PC-9 (cell line): ENCODE results near the gene UNCX. TPM values are rescaled to one million over a fixed set of nuclear protein-coding genes. Genes with fewer than 3 reads are reported as not detected.

Experiments used
- BruUV-seq: library from RNA; stranded (reverse); fragments of 400-500 nt; replicated peaks from 2 replicates; lab custom pipeline; 2021; lab: Mats Ljungman, UMichigan
- CTCF ChIA-PET: fragments of 300-600 bp; sonication (Branson Sonifier 250); formaldehyde crosslinking; loops from one replicate; lab custom pipeline; 2022; ENCODE audit warnings: antibody characterized with exemption; lab: Charles Lee
- POLR2A ChIA-PET: fragments of 300-600 bp; sonication (Branson Sonifier 250); formaldehyde crosslinking; loops from one replicate; lab custom pipeline; 2022; ENCODE audit warnings: antibody characterized with exemption; ENCODE audit not compliant: unreplicated experiment; lab: Charles Lee
- DNase-seq, 2 experiments: peaks; one replicate each; pipeline versions ENCODE4 v3.0.0 to v3.0.0-alpha.2; 2015 to 2022; ENCODE audit warnings: mixed read lengths in 1 of 2
- H2AFZ ChIP-seq: fragments of 200-600 bp; sonication (generic); 2 replicates; pipeline ENCODE4 v1.8.1; 2017; ENCODE audit warnings: antibody characterized with exemption
- H3F3A ChIP-seq: fragments of 200-600 bp; sonication (generic); 2 replicates; pipeline ENCODE4 v1.8.1; 2017; ENCODE audit warnings: antibody characterized with exemption, mild to moderate bottlenecking, low read depth; ENCODE audit not compliant: insufficient read depth
- H3K27ac ChIP-seq: fragments of 200-600 bp; sonication (generic); 2 replicates; pipeline ENCODE4 v1.6.1; 2016; ENCODE audit warnings: mixed run types
- H3K27me3 ChIP-seq: fragments of 200-600 bp; sonication (generic); 2 replicates; pipeline ENCODE4 v1.6.1; 2016; ENCODE audit warnings: low read depth, mixed run types; ENCODE audit not compliant: insufficient read depth
- H3K36me3 ChIP-seq: fragments of 200-600 bp; sonication (generic); 2 replicates; pipeline ENCODE4 v1.6.1; 2016; ENCODE audit warnings: low read depth, mixed run types
- H3K4me1 ChIP-seq: fragments of 200-600 bp; sonication (generic); replicated peaks from 2 replicates; pipeline ENCODE4 v1.6.1; 2016; ENCODE audit warnings: mixed run types; ENCODE audit not compliant: insufficient read depth
- H3K4me2 ChIP-seq: fragments of 200-600 bp; sonication (generic); 2 replicates; pipeline ENCODE4 v1.6.1; 2017; ENCODE audit warnings: mixed run types
- H3K4me3 ChIP-seq: fragments of 200-600 bp; sonication (generic); 2 replicates; pipeline ENCODE4 v1.6.1; 2016; ENCODE audit warnings: mixed run types
- H3K79me2 ChIP-seq: fragments of 200-600 bp; sonication (generic); 2 replicates; pipeline ENCODE4 v1.6.1; 2017; ENCODE audit warnings: low read depth, mixed run types
- H3K9me2 ChIP-seq: fragments of 200-600 bp; sonication (generic); 2 replicates; pipeline ENCODE4 v1.8.1; 2017; ENCODE audit warnings: mild to moderate bottlenecking; ENCODE audit not compliant: insufficient read depth
- H3K9me3 ChIP-seq: fragments of 200-600 bp; sonication (generic); 2 replicates; pipeline ENCODE4 v1.8.1; 2016; ENCODE audit warnings: low read depth; ENCODE audit not compliant: insufficient read depth
- H4K20me1 ChIP-seq: fragments of 200-600 bp; sonication (generic); 2 replicates; pipeline ENCODE4 v1.8.1; 2017; ENCODE audit not compliant: insufficient read depth
- EZH2 ChIP-seq: fragments of 200-600 bp; sonication (generic); IDR thresholded peaks from 2 replicates; pipeline ENCODE4 v1.8.0; 2017; ENCODE audit warnings: antibody characterized with exemption, low read depth
- intact Hi-C: fragments of 100-400 bp; cut with micrococcal nuclease; formaldehyde crosslinking; loops from one replicate; pipeline ENCODE4 v1.10.0; 2022; ENCODE audit not compliant: unreplicated experiment
- total RNA-seq: library from RNA; stranded (reverse); gene quantifications from 2 replicates; pipeline ENCODE4 v1.2.3, GENCODE V29; 2021
- TF ChIP-seq, protein P1 (sequence below): fragments of 200-600 bp; sonication (generic); conservative IDR thresholded peaks from 2 replicates; pipeline ENCODE4 v1.6.1; 2017; ENCODE audit warnings: mixed run types, antibody characterized with exemption, mild to moderate bottlenecking, moderate library complexity

The UNCX gene
- total RNA-seq, 1 experiment from 2014 or later: not detected

DNA sequence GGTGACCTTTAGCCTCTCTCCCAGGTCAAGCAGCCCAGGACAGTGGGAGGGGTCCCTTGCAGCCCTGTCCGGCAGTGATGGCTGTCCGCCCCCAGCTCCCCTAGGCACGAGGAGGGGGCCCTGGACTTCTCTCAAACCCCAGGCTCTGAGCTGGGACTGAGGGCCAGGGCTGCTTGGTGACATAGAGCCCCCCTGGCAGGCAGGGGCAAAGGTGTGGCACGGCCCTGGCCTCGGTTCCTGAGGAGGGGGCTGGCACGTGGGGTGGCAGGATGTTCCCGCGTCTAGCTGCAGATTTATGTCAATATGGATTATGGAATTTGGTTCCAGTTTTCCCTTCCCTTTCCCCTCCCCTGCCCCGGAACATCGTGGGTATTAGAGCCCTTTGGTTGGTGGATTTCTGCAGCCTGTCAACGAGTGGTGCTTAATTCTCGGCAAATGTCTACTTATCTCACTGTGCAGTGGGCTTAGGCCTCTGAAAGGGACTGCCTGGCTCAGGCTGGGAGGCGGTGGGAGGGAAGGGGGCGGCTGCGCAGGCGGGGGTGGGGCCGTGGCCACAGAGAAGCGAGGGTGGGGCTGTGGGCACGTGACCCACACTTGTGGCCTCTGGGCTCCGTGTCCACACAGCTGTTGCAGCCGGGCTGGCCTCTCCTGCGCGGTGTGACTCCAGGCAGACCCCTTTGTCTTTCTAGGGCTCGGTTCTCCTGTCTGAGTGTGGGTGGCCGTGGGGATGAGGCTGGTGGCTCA is 19.3 kb downstream of the UNCX start:
- Histone ChIP-seq H3K9me2 (no peaks in the 10 kb centered on the region), H3K9me3 (no peaks in the 10 kb centered on the region), H2AFZ (no peak overlapping the region), H3K27me3 (peaks cover 83% of the 10 kb centered on the region), H3K4me1 (no peaks in the 10 kb centered on the region), H3K4me3 (no peak overlapping the region), H3K4me2 (no peak overlapping the region), H3K36me3 (no peaks in the 10 kb centered on the region), H4K20me1 (peaks cover 15% of the 10 kb centered on the region), H3K79me2 (no peaks in the 10 kb centered on the region), H3K27ac (no peak overlapping the region), H3F3A (no peaks in the 10 kb centered on the region)
- TF ChIP-seq, protein P1, sequence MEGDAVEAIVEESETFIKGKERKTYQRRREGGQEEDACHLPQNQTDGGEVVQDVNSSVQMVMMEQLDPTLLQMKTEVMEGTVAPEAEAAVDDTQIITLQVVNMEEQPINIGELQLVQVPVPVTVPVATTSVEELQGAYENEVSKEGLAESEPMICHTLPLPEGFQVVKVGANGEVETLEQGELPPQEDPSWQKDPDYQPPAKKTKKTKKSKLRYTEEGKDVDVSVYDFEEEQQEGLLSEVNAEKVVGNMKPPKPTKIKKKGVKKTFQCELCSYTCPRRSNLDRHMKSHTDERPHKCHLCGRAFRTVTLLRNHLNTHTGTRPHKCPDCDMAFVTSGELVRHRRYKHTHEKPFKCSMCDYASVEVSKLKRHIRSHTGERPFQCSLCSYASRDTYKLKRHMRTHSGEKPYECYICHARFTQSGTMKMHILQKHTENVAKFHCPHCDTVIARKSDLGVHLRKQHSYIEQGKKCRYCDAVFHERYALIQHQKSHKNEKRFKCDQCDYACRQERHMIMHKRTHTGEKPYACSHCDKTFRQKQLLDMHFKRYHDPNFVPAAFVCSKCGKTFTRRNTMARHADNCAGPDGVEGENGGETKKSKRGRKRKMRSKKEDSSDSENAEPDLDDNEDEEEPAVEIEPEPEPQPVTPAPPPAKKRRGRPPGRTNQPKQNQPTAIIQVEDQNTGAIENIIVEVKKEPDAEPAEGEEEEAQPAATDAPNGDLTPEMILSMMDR: no peak
- TF ChIP-seq EZH2: no peak
- ChIA-PET POLR2A (no interaction called here), CTCF (no interaction called here)
- no peak for DNase-seq
- intact Hi-C loops: loop anchor here (5.0 kb wide), 1 partner anchor 100 kb away; no protein-coding TSS in a partner anchor
- BruUV-seq: no TSS peak

DNA sequence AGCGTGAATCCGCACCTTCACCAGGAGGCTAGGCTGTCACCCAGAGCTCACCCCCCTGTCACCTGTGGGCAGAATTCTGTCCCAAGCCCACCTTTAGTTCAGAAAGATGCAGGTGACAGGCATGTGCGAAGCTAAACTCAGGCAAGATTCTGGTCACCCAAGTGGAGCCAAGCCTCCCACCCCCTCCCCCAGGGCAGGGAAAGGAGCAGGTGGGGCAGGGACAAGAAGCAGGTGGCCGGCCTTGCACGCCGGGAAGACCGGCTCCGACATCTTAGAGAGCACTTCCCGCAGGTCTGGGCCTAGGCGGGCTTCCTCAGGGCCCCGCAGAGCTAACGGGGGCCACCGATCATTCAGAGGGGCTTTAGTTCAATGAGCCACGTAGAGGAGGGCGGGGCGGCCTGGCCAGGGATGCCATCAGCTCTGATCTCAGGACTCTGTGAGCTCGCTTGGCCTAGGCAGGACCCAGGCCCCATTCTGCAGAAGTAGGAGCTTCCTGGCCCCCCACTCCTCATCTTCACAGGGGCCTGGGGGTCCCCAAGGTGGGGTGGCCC is 19.9 kb downstream of the UNCX start:
- Histone ChIP-seq H3K9me2 (no peaks in the 10 kb centered on the region), H4K20me1 (peaks cover 15% of the 10 kb centered on the region), H3F3A (no peaks in the 10 kb centered on the region), H3K9me3 (no peaks in the 10 kb centered on the region), H3K36me3 (no peaks in the 10 kb centered on the region), H3K79me2 (no peaks in the 10 kb centered on the region), H3K4me2 (no peak overlapping the region), H2AFZ (no peak overlapping the region), H3K27ac (no peak overlapping the region), H3K4me1 (no peaks in the 10 kb centered on the region), H3K4me3 (no peak overlapping the region), H3K27me3 (peaks cover 89% of the 10 kb centered on the region)
- intact Hi-C loops: loop anchor here (5.0 kb wide), 1 partner anchor 100 kb away; no protein-coding TSS in a partner anchor
- no TSS peak for BruUV-seq
- no peak for DNase-seq
- CTCF ChIA-PET: no interaction called here
- TF ChIP-seq EZH2: no peak
- TF ChIP-seq, protein P1: no peak
- POLR2A ChIA-PET: no interaction called here

DNA sequence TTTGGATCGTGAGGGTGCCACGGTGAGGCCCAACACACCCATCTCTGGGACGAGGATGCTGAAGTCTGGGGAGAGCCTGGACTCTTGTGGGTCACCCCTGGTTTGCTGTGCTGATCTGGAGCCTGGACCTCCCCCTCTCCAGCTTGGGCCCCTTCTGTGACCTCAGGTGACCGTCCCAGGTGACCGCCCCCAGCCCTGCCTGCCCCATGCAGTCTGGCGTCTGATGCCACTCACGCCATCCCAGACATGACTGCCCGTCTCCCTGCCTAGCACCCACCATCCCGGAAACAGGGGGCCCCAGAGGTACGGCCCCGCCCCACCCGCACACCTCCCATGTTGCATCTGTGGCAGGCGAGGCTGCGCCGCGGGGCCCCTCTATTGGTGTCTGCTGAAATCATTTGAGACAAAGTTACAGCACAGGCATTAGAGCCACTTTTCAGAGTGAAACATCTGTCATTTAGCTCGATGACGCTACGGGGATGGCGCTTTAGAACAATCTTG is 21.1 kb downstream of the UNCX start:
- Histone ChIP-seq H3K4me2 (no peak overlapping the region), H3K9me3 (no peaks in the 10 kb centered on the region), H4K20me1 (peaks cover 8% of the 10 kb centered on the region; the same call in 1 of the 2 replicates), H3F3A (no peaks in the 10 kb centered on the region), H3K9me2 (no peaks in the 10 kb centered on the region), H2AFZ (no peak overlapping the region), H3K4me3 (no peak overlapping the region), H3K36me3 (no peaks in the 10 kb centered on the region), H3K79me2 (no peaks in the 10 kb centered on the region), H3K27me3 (peaks cover 93% of the 10 kb centered on the region), H3K27ac (no peak overlapping the region), H3K4me1 (no peaks in the 10 kb centered on the region)
- CTCF ChIA-PET: no interaction called here
- TF ChIP-seq, protein P1: no peak
- no peak for TF ChIP-seq EZH2
- POLR2A ChIA-PET: no interaction called here
- intact Hi-C loops: loop anchor here (5.0 kb wide), 1 partner anchor 99 kb away; no protein-coding TSS in a partner anchor
- DNase-seq: no peak
- BruUV-seq: no TSS peak
